GM18502 (cell line): ENCODE measurements around the gene C1orf159.
"Not testable (repeated sequence)": the region's sequence is repeated elsewhere in the genome, so short reads cannot be mapped to it uniquely, and the experiment has no call there.

Experiments
- ATAC-seq: cut with Tn5 transposase; IDR thresholded peaks from one replicate; pipeline ENCODE4 v1.9.1; 2021; ENCODE audit warnings: mild to moderate bottlenecking; ENCODE audit not compliant: unreplicated experiment, poor library complexity

The C1orf159 gene

DNA sequence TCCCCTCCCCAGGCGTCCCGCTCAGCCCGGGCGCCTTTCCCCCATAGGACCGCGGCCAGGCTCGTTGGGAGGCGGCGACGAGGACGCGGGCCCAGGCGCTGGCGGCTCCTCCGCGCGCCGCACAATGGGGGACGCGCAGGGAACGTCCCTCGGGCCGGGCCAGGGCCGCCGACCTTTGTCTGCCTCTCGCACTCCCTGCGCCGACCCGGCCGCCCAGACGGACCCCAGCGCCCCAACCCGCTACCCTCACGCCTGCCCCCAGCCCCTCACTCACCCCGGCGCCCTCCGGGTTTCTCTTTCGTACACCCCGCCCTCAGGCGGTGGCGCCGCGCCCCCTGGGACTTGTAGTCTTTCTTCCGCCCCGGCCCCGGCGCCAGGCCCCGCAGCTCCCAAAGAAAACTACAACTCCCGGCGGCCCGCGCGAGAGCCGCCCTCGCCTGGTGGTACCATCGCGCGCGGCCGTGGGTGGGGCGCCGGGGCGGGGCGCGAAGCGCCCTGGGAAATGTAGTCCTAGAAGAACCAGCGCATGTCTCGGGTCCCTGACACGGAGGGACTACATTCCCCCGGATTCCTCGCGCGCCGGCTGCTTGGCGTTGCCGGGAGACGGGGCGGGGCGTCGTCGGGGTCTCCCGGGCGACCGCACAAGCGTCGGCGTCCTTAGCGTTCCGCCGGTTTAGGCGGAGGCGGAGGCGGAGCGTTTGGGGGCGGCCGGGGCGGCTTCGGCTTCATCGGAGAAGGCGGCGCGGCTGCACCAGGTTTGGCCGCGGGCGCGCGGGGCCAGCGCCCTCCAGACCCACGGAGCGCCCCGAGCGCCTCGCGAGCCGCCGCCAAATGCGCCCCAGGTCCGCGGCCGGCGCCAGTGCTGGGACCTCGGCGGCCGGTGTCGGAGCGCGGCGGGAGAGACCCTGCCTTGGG is at the start of gene C1orf159:
TSS of gene C1orf159 (minus strand) at position 304 of the 915 bp plus-strand sequence. CDS start 24,546 bp downstream, outside the sequence.
- peak; percentile 91 for ATAC-seq

DNA sequence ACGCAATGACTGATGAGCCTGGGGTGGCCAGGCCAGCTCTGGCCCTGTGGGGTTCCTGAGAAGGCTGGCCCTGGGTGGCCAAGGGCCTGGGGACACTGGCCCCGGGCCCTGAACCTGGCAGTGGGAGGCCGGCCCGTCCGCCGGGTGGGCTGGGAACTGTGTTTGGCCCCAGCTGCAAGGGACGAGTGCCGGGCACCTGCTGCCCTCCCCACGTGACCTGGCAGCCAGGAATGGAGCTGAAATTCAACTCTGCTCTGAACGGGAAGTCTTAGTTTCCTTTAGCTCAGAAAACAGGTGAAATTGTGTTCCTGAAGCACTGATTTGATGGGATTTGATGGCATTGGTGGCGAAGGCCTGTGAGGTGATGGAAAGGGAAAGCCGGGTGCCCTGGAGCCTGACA is 49.6 kb upstream of the C1orf159 start:
- ATAC-seq = no peak

- ATAC-seq = no peak
Observed at GRCh38 chr1:1164701-1165451, 49.0 kb upstream of the C1orf159 start.

GRCh38 chr1:1164361-1164700 is 48.4 kb upstream of the C1orf159 start:
- no peak for ATAC-seq

DNA sequence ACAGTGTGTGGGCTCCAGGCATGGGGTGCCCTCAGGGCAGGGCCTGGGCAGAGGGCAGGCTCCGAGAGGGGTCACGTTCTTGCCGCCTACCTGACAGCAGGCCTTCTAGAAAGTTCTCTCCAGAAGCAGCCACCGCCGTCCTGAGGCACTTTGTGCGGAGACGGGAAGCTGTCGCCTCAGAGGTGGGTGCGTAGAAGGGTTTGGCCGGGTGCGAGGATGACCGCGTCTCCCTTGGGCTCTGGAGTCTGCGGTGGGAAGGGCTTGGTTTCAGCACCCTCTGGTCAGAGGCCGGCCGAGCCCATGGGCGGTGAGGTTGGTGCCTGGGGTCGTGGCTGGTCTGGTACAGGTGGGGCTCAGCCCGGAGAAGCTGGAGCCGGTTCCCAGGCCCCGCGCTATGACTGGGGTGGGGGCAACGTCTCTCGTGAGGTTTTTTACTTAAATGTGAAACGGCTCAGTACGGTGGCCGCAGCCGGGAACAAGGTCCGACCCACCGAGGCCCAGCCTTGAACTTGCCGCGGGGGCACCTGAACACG is 47.7 kb upstream of the C1orf159 start:
- no peak for ATAC-seq

GRCh38 chr1:1162597-1163537 is 47.0 kb upstream of the C1orf159 start:
- ATAC-seq = no peak

DNA sequence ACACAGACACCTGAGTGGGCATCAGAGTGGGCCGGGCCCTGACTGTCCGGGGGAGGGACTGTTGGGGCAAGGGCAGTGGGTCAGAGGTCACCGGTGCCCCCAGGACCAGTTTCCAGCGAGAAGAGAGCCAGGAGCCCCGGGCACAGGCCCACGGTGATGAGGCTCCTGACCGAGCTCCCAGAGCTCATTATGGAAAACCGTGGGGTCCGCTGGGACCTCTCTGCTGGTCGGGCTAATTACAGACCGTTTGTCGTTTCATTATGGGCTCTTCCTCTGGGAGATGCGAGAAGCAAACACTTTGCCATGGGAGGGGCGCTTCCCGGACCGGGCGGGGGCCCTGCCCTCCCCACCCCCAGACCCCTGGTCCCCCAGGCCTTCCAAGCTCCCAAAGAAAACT is 45.8 kb upstream of the C1orf159 start:
- no peak for ATAC-seq

GRCh38 chr1:1161078-1161682 is 45.3 kb upstream of the C1orf159 start:
- no peak for ATAC-seq

- ATAC-seq = no peak
Observed at GRCh38 chr1:1160281-1160930, 44.5 kb upstream of the C1orf159 start.

GRCh38 chr1:1157914-1158710 is 42.2 kb upstream of the C1orf159 start:
- ATAC-seq = peak; percentile 50

- peak; percentile 67 for ATAC-seq
Observed at GRCh38 chr1:1157426-1157913, 41.6 kb upstream of the C1orf159 start.

- no peak for ATAC-seq
Observed at GRCh38 chr1:1157033-1157365, 41.1 kb upstream of the C1orf159 start.

GRCh38 chr1:1156140-1157032 is 40.5 kb upstream of the C1orf159 start:
- ATAC-seq = no peak

DNA sequence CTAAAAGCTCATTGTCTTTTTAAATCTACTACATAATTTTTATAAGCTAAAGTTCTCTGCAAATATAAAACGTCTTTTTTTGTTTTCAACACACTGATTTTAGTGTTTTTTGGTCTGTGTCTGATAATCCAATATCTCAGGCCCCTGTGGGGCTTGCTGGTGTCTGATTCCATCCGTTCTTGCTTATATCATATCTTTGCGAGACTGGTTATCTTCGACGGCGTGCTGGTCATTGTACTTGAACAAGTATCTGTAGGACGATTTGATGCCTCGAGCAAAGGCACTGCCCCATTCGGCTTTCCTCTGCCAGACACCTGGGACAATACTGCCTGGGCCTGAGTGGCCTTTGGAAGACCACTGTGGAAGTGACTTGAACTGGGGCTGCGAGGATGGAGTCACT is 39.4 kb upstream of the C1orf159 start:
- ATAC-seq = no peak

- ATAC-seq = no peak
Observed at GRCh38 chr1:1153874-1154273, 38.0 kb upstream of the C1orf159 start.

DNA sequence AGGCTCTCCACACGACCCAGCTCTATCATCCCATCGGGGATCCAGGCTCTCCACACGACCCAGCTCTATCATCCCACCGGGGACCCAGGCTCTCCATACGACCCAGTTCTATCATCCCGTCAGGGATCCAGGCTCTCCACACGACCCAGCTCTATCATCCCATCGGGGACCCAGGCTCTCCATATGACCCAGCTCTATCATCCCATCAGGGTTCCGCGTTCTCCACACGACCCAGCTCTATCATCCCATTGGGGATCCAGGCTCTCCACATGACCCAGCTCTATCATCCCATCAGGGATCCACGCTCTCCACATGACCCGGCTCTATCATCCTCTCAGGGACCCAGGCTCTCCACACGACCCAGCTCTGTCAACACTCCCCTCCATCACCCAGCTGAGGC is 37.3 kb upstream of the C1orf159 start:
- ATAC-seq = not testable (repeated sequence)

- not testable (repeated sequence) for ATAC-seq
Observed at GRCh38 chr1:1152431-1152830, 36.5 kb upstream of the C1orf159 start.
